Measurements from ENCODE around the gene HCN3. TPM values are rescaled to one million over a fixed set of nuclear protein-coding genes. Genes with fewer than 3 reads are reported as not detected.
A peak's percentile ranks its signal among the peaks of the same experiment; 100 is the strongest.

Gene HCN3
- total and polyA plus RNA-seq, 2 donors (not counting 3 experiments of a cell fraction or from before 2014, with no cell fraction given) = 3.3 to 4.1 TPM

- POLR2A ChIA-PET = interaction anchor here (0.6 kb wide), 1 partner anchor 11 kb away, joined by 3 read pairs; the partner anchor contains the start of gene CLK2
- Histone ChIP-seq H3K36me3 (ENCODE audit: control insufficient read depth in 2 of 2, extremely low read depth in 1 of 2, insufficient read depth in 2 of 2, low read length in 2 of 2) (peaks cover 7 to 29% of the 10 kb centered on the region in 2 experiments), H3K9me3 (replicated peaks; ENCODE audit: control insufficient read depth, insufficient read depth, low read length) (no peaks in the 10 kb centered on the region), H3K4me2 (ENCODE audit: insufficient read depth, low read length) (peak within 1 kb of the TSS; percentile 76), H3K27me3 (ENCODE audit: control insufficient read depth in 2 of 2, insufficient read depth in 2 of 2, low read length in 2 of 2) (no peaks in the 10 kb centered on the region), H3K79me2 (ENCODE audit: control insufficient read depth, insufficient read depth, low read length) (peaks cover 17% of the 10 kb centered on the region), H3K4me1 (ENCODE audit: control insufficient read depth, extremely low read depth, insufficient read depth, low read length) (peaks cover 8% of the 10 kb centered on the region), H3K4me3 (replicated peaks in 1 of 3; ENCODE audit: insufficient read depth in 1 of 3, low read depth in 1 of 3, low read length in 3 of 3) (peak within 1 kb of the TSS; percentile 51 to 74 (median 64)), H3K9me1 (replicated peaks; ENCODE audit: control insufficient read depth, extremely low read depth, insufficient read depth, low read length) (no peaks in the 10 kb centered on the region), H2AFZ (ENCODE audit: low read depth, low read length) (peak within 1 kb of the TSS; percentile 47), H3K9ac (replicated peaks; ENCODE audit: extremely low read depth, insufficient read depth, low read length) (peak within 1 kb of the TSS; percentile 61), H3K27ac (ENCODE audit: insufficient read depth, low read depth, low read length) (peak within 1 kb of the TSS; percentile 6), H4K20me1 (replicated peaks; ENCODE audit: control insufficient read depth, extremely low read depth, insufficient read depth, low read length) (no peaks in the 10 kb centered on the region)
- DNase-seq (ENCODE audit: low read depth, low spot score) (peak; percentile 99), FAIRE-seq (peak; percentile 97)
- BruUV-seq (replicated peaks) = TSS peak; percentile 44
- CTCF ChIA-PET = interaction anchor here (1.0 to 1.9 kb wide), 5 partner anchors 11 to 387 kb away, joined by 4 to 18 read pairs (median 5); partner anchors contain the start of genes CLK2 and HCN3
- dilution Hi-C loops (cut with MboI; ENCODE audit: extremely low pct_ligation_motif_present, low sequenced_read_pairs) = no loop called here
- TF ChIP-seq MYC (IDR thresholded peaks at IDR 0.05; ENCODE audit: low read depth, low read length) (peak; percentile 42), EZH2 (IDR thresholded peaks at IDR 0.05; ENCODE audit: borderline replicate concordance, low read depth, low read length, severe bottlenecking) (no peak), POLR2AphosphoS5 (IDR thresholded peaks at IDR 0.05; ENCODE audit: insufficient read depth, low read depth, low read length) (peak; percentile 98), GATA2 (IDR thresholded peaks at IDR 0.05; ENCODE audit: insufficient read depth, insufficient read length, low read depth, low read length) (no peak), JUN (IDR thresholded peaks at IDR 0.05; ENCODE audit: borderline replicate concordance, insufficient read depth, insufficient read length, low read depth) (no peak), MAX (IDR thresholded peaks at IDR 0.05; ENCODE audit: insufficient read depth, insufficient read length) (peak; percentile 98), FOS (IDR thresholded peaks at IDR 0.05; ENCODE audit: borderline replicate concordance, insufficient read depth, low read length) (no peak), POLR2A (IDR thresholded peaks at IDR 0.05; ENCODE audit: low read depth, low read length) (peak; percentile 97)
- TF ChIP-seq, protein P1, sequence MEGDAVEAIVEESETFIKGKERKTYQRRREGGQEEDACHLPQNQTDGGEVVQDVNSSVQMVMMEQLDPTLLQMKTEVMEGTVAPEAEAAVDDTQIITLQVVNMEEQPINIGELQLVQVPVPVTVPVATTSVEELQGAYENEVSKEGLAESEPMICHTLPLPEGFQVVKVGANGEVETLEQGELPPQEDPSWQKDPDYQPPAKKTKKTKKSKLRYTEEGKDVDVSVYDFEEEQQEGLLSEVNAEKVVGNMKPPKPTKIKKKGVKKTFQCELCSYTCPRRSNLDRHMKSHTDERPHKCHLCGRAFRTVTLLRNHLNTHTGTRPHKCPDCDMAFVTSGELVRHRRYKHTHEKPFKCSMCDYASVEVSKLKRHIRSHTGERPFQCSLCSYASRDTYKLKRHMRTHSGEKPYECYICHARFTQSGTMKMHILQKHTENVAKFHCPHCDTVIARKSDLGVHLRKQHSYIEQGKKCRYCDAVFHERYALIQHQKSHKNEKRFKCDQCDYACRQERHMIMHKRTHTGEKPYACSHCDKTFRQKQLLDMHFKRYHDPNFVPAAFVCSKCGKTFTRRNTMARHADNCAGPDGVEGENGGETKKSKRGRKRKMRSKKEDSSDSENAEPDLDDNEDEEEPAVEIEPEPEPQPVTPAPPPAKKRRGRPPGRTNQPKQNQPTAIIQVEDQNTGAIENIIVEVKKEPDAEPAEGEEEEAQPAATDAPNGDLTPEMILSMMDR (IDR thresholded peaks at IDR 0.05; ENCODE audit: extremely low read depth in 1 of 2, insufficient read depth in 1 of 2, low read depth in 1 of 2, low read length in 2 of 2) = no peak
- intact Hi-C loops (cut with micrococcal nuclease) = loop anchor here (1.0 kb wide), 3 partner anchors 11 to 61 kb away; partner anchors contain the start of genes CLK2 and HCN3
Measured at GRCh38 chr1:155261852-155262673, 15.2 kb upstream of the HCN3 start, which contains the start of gene SCAMP3. TSS of gene SCAMP3 (minus strand) at chr1:155262360. CDS start at chr1:155262151, 209 bp downstream.
